ENCODE results near the gene FBF1. TPM values are rescaled to one million over a fixed set of nuclear protein-coding genes. Genes with fewer than 3 reads are reported as not detected.
"Not testable (repeated sequence)": the region's sequence is repeated elsewhere in the genome, so short reads cannot be mapped to it uniquely, and the experiment has no call there.

FBF1 gene
- total RNA-seq, 1 donor from 2014 or later, result 8.9 TPM

DNA sequence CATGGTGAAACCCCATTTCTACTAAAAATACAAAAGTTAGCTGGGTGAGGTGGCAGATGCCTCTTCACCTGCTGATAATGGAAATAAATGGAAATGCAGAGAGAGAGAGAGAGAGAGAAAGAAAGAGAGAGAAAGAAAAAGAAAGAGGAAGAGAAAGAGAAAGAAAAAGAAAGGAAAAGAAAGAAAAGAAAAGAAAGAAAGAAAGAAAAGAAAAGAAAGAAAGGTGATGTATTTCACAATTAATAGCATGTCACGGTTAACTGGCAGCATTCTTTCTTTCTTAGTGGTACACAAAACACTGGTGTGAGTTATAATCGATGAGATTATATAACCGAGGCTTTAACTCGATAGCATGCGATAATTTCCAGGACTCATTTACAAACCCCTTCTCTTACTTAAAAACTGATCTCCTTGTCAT, 34.9 kb upstream of the FBF1 start:
- intact Hi-C loops (cut with DNase I), result loop anchor here (5.0 to 10.0 kb wide), 3 partner anchors 223 to 377 kb away; partner anchors contain the start of genes PRPSAP1 and UBALD2
- no peak for DNase-seq (ENCODE audit: low spot score in 2 of 2)

DNA sequence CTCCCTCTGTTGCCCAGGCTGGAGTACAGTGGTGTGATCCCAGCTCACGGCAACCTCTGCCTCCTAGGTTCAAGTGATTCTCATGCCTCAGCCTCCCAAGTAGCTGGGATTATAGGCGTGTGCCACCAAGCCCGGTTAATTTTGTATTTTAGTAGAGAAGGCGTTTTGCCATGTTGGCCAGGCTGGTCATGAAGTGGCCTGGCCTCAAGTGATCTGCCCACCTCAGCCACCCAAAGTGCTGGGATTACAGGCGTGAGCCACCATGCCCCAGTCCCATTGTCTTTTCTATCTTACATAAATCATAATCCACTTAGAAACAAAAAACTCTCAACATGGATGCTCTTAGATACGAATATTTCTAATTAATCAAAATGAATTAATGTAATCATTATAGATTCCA, 34.3 kb upstream of the FBF1 start:
- H3K4me3 ChIP-seq; H3K27me3 ChIP-seq; H3K27ac ChIP-seq; DNase-seq (ENCODE audit: low spot score in 2 of 2); H3K9me3 ChIP-seq: not testable (repeated sequence)
- peaks cover 2 to 25% of the 10 kb centered on the region in 2 donors for H3K4me1 ChIP-seq
- peaks cover 0 to 20% of the 10 kb centered on the region in 2 donors for H3K36me3 ChIP-seq
- intact Hi-C loops (cut with DNase I), result loop anchor here (5.0 to 10.0 kb wide), 3 partner anchors 223 to 377 kb away; partner anchors contain the start of genes PRPSAP1 and UBALD2

More for the DNA sequence above, 34.9 kb upstream of the FBF1 start:
- TF ChIP-seq, protein P1, sequence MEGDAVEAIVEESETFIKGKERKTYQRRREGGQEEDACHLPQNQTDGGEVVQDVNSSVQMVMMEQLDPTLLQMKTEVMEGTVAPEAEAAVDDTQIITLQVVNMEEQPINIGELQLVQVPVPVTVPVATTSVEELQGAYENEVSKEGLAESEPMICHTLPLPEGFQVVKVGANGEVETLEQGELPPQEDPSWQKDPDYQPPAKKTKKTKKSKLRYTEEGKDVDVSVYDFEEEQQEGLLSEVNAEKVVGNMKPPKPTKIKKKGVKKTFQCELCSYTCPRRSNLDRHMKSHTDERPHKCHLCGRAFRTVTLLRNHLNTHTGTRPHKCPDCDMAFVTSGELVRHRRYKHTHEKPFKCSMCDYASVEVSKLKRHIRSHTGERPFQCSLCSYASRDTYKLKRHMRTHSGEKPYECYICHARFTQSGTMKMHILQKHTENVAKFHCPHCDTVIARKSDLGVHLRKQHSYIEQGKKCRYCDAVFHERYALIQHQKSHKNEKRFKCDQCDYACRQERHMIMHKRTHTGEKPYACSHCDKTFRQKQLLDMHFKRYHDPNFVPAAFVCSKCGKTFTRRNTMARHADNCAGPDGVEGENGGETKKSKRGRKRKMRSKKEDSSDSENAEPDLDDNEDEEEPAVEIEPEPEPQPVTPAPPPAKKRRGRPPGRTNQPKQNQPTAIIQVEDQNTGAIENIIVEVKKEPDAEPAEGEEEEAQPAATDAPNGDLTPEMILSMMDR (IDR thresholded peaks at IDR 0.05), result no peak
- Histone ChIP-seq H3K9me3 (no peaks in the 10 kb centered on the region), H3K27ac (no peak overlapping the region), H3K4me1 (peaks cover 2 to 26% of the 10 kb centered on the region in 2 donors), H3K27me3 (no peaks in the 10 kb centered on the region), H3K36me3 (peaks cover 0 to 14% of the 10 kb centered on the region in 2 donors), H3K4me3 (no peak overlapping the region)

DNA sequence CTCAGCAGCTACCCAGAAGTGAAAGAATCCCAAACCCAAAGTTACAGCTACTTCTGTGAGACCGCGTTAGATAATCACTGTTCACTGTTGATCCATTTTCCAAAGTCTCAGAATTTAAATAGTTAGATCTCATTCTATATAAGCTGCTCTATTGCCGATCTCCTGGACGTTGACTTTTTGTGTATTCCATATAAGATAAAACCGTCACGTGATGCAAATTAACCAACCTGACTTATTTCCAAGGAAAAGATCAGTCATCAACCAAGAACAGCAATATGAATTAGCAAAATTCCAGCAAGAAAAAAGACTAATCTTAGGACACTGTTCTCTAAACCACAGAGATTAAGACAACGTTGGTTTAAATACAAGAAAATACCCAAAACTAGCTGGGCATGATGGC, 29.8 kb upstream of the FBF1 start:
- no peaks in the 10 kb centered on the region for H3K9me3 ChIP-seq
- no peak for DNase-seq (ENCODE audit: low spot score in 2 of 2)
- H3K27me3 ChIP-seq, result no peaks in the 10 kb centered on the region
- peaks cover 3 to 26% of the 10 kb centered on the region in 2 donors for H3K36me3 ChIP-seq
- no peak overlapping the region for H3K27ac ChIP-seq
- TF ChIP-seq, protein P1 (IDR thresholded peaks at IDR 0.05), result no peak
- no peak overlapping the region for H3K4me3 ChIP-seq
- intact Hi-C loops (cut with DNase I), result loop anchor here (10.0 kb wide), 1 partner anchor 294 kb away; the partner anchor contains the start of gene UBALD2
- no peaks in the 10 kb centered on the region for H3K4me1 ChIP-seq

DNA sequence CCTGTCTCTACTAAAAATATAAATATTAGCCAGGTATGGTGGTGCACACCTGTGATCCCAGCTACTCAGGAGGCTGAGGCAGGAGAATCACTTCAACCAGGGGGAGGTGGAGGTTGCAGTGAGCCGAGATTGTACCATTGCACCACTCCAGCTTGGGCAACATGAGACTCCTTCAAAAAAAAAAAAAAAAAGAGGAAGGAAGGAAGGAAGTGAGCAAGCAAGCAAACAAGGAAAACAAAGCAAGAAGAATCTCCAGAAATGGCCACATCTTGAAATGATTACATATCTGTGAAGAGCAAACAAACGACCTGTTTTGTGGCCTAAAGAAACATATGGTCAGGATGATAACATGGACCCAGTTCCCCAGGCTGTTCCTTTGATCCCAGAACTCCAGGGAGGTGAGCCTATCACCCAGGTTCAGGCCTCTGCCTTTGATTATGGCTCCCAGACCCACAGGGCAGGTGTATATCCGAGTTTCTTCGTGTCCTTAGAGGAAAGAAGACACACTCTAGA, 29.2 kb upstream of the FBF1 start:
- Histone ChIP-seq H3K9me3 (no peaks in the 10 kb centered on the region), H3K27me3 (no peaks in the 10 kb centered on the region), H3K27ac (no peak overlapping the region), H3K4me1 (no peaks in the 10 kb centered on the region), H3K36me3 (peaks cover 3 to 26% of the 10 kb centered on the region in 2 donors), H3K4me3 (no peak overlapping the region)
- intact Hi-C loops (cut with DNase I), result loop anchor here (10.0 kb wide), 1 partner anchor 295 kb away; the partner anchor contains the start of gene UBALD2
- TF ChIP-seq, protein P1 (IDR thresholded peaks at IDR 0.05), result no peak
- DNase-seq (ENCODE audit: low spot score in 2 of 2), result no peak

DNA sequence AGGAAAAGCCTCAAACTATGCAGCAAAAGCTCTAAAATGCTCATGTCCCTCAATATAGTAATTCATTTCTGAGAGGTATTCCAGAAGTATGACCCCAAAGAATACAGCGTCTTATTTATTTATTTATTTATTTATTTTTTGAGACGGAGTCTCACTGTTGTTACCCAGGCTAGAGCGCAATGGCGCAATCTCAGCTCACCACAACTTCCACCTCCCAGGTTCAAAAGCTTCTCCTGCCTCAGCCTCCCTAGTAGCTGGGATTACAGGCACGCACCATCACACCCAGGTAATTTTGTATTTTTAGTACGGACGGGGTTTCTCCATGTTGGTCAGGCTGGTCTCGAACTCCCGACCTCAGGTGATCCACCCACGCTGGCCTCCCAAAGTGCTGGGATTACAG, 28.2 kb upstream of the FBF1 start:
- H3K9me3 ChIP-seq; intact Hi-C loops (cut with DNase I); H3K4me3 ChIP-seq; H3K27me3 ChIP-seq; DNase-seq (ENCODE audit: low spot score in 2 of 2); H3K4me1 ChIP-seq; H3K27ac ChIP-seq: not testable (repeated sequence)
- peaks cover 3 to 23% of the 10 kb centered on the region in 2 donors for H3K36me3 ChIP-seq

DNA sequence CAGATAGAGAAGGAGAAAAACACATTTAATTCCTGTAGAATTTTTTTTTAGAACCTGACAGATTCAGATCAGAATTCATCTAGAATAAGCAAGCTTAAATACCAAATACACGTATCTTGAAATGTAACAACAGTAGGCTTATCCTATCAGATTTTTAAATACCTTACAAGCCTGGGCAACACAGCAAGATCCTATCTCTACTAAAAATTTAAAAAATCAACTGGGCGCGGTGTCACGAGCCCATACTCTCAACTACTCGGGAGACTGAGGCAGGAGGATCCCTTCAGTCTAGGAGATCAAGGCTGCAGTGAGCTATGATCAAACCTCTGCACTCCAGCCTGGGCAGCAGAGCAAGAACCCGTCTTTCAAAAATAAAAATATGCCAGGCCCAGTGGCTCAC, 24.6 kb upstream of the FBF1 start:
- H3K27me3 ChIP-seq, result no peaks in the 10 kb centered on the region
- peaks cover 3 to 12% of the 10 kb centered on the region in 2 donors for H3K36me3 ChIP-seq
- H3K27ac ChIP-seq, result no peak overlapping the region
- H3K4me1 ChIP-seq, result no peaks in the 10 kb centered on the region
- intact Hi-C loops (cut with DNase I), result no loop called here
- TF ChIP-seq, protein P1 (IDR thresholded peaks at IDR 0.05), result no peak
- DNase-seq (ENCODE audit: low spot score in 2 of 2), result no peak
- H3K4me3 ChIP-seq, result no peak overlapping the region
- no peaks in the 10 kb centered on the region for H3K9me3 ChIP-seq

All from ascending aorta (tissue), 2 donors.